ENCODE data around the gene EREG.

GRCh38 chr4:74426101-74426500 is 61.2 kb downstream of the EREG start:
- TF ChIP-seq CTCF (IDR thresholded peaks at IDR 0.05) = no peak
- no peak for TF ChIP-seq POLR2A (IDR thresholded peaks at IDR 0.05)
